22Rv1 (cell line): ENCODE results near the gene HOXA4.

Experiments used
- H3K27ac ChIP-seq: fragments of 450-650 bp; 2 replicates; pipeline ENCODE4 v1.5.1; 2017
- CTCF ChIP-seq: fragments of 450-650 bp; IDR thresholded peaks from 2 replicates; pipeline ENCODE4 v1.5.1; 2017; ENCODE audit warnings: mild to moderate bottlenecking
- ZFX ChIP-seq: fragments of 450-650 bp; IDR thresholded peaks from 2 replicates; pipeline ENCODE4 v1.6.1; 2017; ENCODE audit warnings: antibody characterized with exemption, borderline replicate concordance

HOXA4 gene

GRCh38 chr7:27141137-27141922, 10.8 kb upstream of the HOXA4 start:
- TF ChIP-seq CTCF (no peak), ZFX (no peak)
- H3K27ac ChIP-seq = no peak overlapping the region

- TF ChIP-seq ZFX = no peak
- no peak for TF ChIP-seq CTCF
- H3K27ac ChIP-seq = no peak overlapping the region
Measured at GRCh38 chr7:27140126-27140857, 9.7 kb upstream of the HOXA4 start.

- no peak for TF ChIP-seq CTCF
- no peak for TF ChIP-seq ZFX
- no peak overlapping the region for H3K27ac ChIP-seq
Measured at GRCh38 chr7:27139334-27140125, 9.0 kb upstream of the HOXA4 start.

GRCh38 chr7:27138985-27139333, 8.4 kb upstream of the HOXA4 start:
- H3K27ac ChIP-seq = no peak overlapping the region
- no peak for TF ChIP-seq ZFX
- TF ChIP-seq CTCF = no peak

GRCh38 chr7:27138472-27138871, 7.9 kb upstream of the HOXA4 start:
- H3K27ac ChIP-seq = no peak overlapping the region

GRCh38 chr7:27137640-27138315, 7.2 kb upstream of the HOXA4 start:
- no peak for TF ChIP-seq CTCF
- TF ChIP-seq ZFX = no peak
- H3K27ac ChIP-seq = no peak overlapping the region

More at GRCh38 chr7:27138472-27138871, 7.9 kb upstream of the HOXA4 start:
- no peak for TF ChIP-seq ZFX
- no peak for TF ChIP-seq CTCF
